Measurements from ENCODE around the gene ZNF488. TPM values are rescaled to one million over a fixed set of nuclear protein-coding genes. Genes with fewer than 3 reads are reported as not detected.
A peak's percentile ranks its signal among the peaks of the same experiment; 100 is the strongest.

ZNF488 gene
- total and polyA plus RNA-seq, 8 donors: 0.09 to 0.16 TPM; not detected in 6

- TF ChIP-seq CTCF (IDR thresholded peaks at IDR 0.05): no peak
- Histone ChIP-seq H3K9me3 (no peaks in the 10 kb centered on the region), H3K27ac (no peak overlapping the region), H3K36me3 (no peaks in the 10 kb centered on the region), H3K4me3 (no peak overlapping the region), H3K27me3 (no peaks in the 10 kb centered on the region), H3K4me1 (no peaks in the 10 kb centered on the region)
- 90 to 94% methylated on average over 24 of the region's 24 CpGs for WGBS, 2 donors
- DNase-seq (peak in 2 of 6 donors; percentile 7 to 45), FAIRE-seq (no peak), ATAC-seq (no peak)
- intact Hi-C loops (cut with DNase I): no loop called here
These were observed 15.5 kb downstream of the ZNF488 start for GRCh38 chr10:47368431-47369180.

GRCh38 chr10:47367646-47368045 lies 16.4 kb downstream of the ZNF488 start:
- 90 to 92% methylated on average over 11 of the region's 11 CpGs for WGBS, 2 donors
- no peak for ATAC-seq
- no peak overlapping the region for H3K4me3 ChIP-seq
- H3K9me3 ChIP-seq: no peaks in the 10 kb centered on the region
- no peaks in the 10 kb centered on the region for H3K36me3 ChIP-seq
- H3K4me1 ChIP-seq: no peaks in the 10 kb centered on the region
- TF ChIP-seq CTCF (IDR thresholded peaks at IDR 0.05): no peak
- no peak overlapping the region for H3K27ac ChIP-seq
- intact Hi-C loops (cut with DNase I): no loop called here
- FAIRE-seq: no peak
- DNase-seq: peak in 1 of 6 donors; percentile 44
- H3K27me3 ChIP-seq: no peaks in the 10 kb centered on the region

- WGBS, 2 donors: 74 to 79% methylated on average over 8 of the region's 8 CpGs
- intact Hi-C loops (cut with DNase I): no loop called here
These were observed 17.2 kb downstream of the ZNF488 start for GRCh38 chr10:47366731-47367460.

GRCh38 chr10:47366181-47366631 lies 17.9 kb downstream of the ZNF488 start:
- no peak for TF ChIP-seq CTCF (IDR thresholded peaks at IDR 0.05)
- intact Hi-C loops (cut with DNase I): no loop called here
- no peak for FAIRE-seq
- DNase-seq: peak in 3 of 6 donors; percentile 40 to 51 (median 46)
- H3K36me3 ChIP-seq: no peaks in the 10 kb centered on the region
- H3K27ac ChIP-seq: no peak overlapping the region
- H3K4me3 ChIP-seq: no peak overlapping the region
- no peaks in the 10 kb centered on the region for H3K4me1 ChIP-seq
- ATAC-seq: peak; percentile 71 to 87 (median 78)
- WGBS, 2 donors: 46 to 48% methylated on average over 5 of the region's 5 CpGs
- H3K27me3 ChIP-seq: no peaks in the 10 kb centered on the region
- no peaks in the 10 kb centered on the region for H3K9me3 ChIP-seq

More at GRCh38 chr10:47366731-47367460, 17.2 kb downstream of the ZNF488 start:
- peak in 2 of 6 donors; percentile 2 to 18 for DNase-seq
- no peak for ATAC-seq
- H3K36me3 ChIP-seq: no peaks in the 10 kb centered on the region
- no peak overlapping the region for H3K4me3 ChIP-seq
- no peak for TF ChIP-seq CTCF (IDR thresholded peaks at IDR 0.05)
- H3K9me3 ChIP-seq: no peaks in the 10 kb centered on the region
- H3K27me3 ChIP-seq: no peaks in the 10 kb centered on the region
- no peak overlapping the region for H3K27ac ChIP-seq
- H3K4me1 ChIP-seq: no peaks in the 10 kb centered on the region
- no peak for FAIRE-seq
